Hepatocyte (in vitro differentiated cells): ENCODE results near the gene HTR3A. TPM values are rescaled to one million over a fixed set of nuclear protein-coding genes. Genes with fewer than 3 reads are reported as not detected.

Source experiments
- DNase-seq: peaks from one replicate; pipeline ENCODE4 v3.0.0-alpha.2; 2016; ENCODE audit warnings: low spot score
- H2AFZ ChIP-seq: fragments of 200-600 bp; sonication (generic); 2 replicates; pipeline ENCODE4 v1.6.0; 2016; ENCODE audit warnings: antibody characterized with exemption, mild to moderate bottlenecking
- H3K27ac ChIP-seq: fragments of 200-600 bp; sonication (generic); 2 replicates; pipeline ENCODE4 v1.5.1; 2016; ENCODE audit warnings: mild to moderate bottlenecking
- H3K27me3 ChIP-seq: fragments of 200-600 bp; sonication (generic); 2 replicates; pipeline ENCODE4 v1.6.1; 2016
- H3K36me3 ChIP-seq: fragments of 200-600 bp; sonication (generic); replicated peaks from 2 replicates; pipeline ENCODE4 v1.5.1; 2016; ENCODE audit warnings: low read depth; ENCODE audit not compliant: insufficient read depth
- H3K4me1 ChIP-seq: fragments of 200-600 bp; sonication (generic); 2 replicates; pipeline ENCODE4 v1.5.1; 2016; ENCODE audit warnings: mild to moderate bottlenecking, moderate library complexity; ENCODE audit not compliant: insufficient read depth
- H3K4me2 ChIP-seq: fragments of 200-600 bp; sonication (generic); 2 replicates; pipeline ENCODE4 v1.6.0; 2016
- H3K4me3 ChIP-seq: fragments of 200-600 bp; sonication (generic); 2 replicates; pipeline ENCODE4 v1.5.1; 2016; ENCODE audit warnings: mild to moderate bottlenecking
- H3K79me2 ChIP-seq: fragments of 200-600 bp; sonication (generic); 2 replicates; pipeline ENCODE4 v1.6.0; 2017; ENCODE audit warnings: mild to moderate bottlenecking
- H3K9me2 ChIP-seq: fragments of 200-600 bp; sonication (generic); replicated peaks from 2 replicates; pipeline ENCODE4 v1.6.0; 2017; ENCODE audit warnings: mild to moderate bottlenecking; ENCODE audit not compliant: insufficient read depth
- H3K9me3 ChIP-seq: fragments of 200-600 bp; sonication (generic); 2 replicates; pipeline ENCODE4 v1.5.1; 2016; ENCODE audit warnings: low read depth, mild to moderate bottlenecking
- H4K20me1 ChIP-seq: fragments of 200-600 bp; sonication (generic); 2 replicates; pipeline ENCODE4 v1.6.0; 2016; ENCODE audit warnings: mild to moderate bottlenecking; ENCODE audit not compliant: insufficient read depth, poor library complexity, severe bottlenecking
- CTCF ChIP-seq: fragments of 200-600 bp; sonication (generic); IDR thresholded peaks from 2 replicates; pipeline ENCODE4 v1.5.1; 2016; ENCODE audit warnings: antibody characterized with exemption, mild to moderate bottlenecking; ENCODE audit not compliant: poor library complexity
- EZH2 ChIP-seq: fragments of 200-600 bp; sonication (generic); IDR thresholded peaks from 2 replicates; pipeline ENCODE4 v1.6.1; 2016; ENCODE audit warnings: antibody characterized with exemption, mild to moderate bottlenecking, borderline replicate concordance
- EZH2phosphoT487 ChIP-seq: fragments of 200-600 bp; sonication (generic); IDR thresholded peaks from one replicate; pipeline ENCODE4 v1.6.1; 2018; ENCODE audit warnings: antibody characterized with exemption, mild to moderate bottlenecking, low read depth, moderate library complexity; ENCODE audit not compliant: unreplicated experiment, severe bottlenecking
- WGBS: methylation state at CpG from one replicate; pipeline ENCODE4 v1.1.6; 2016; ENCODE audit warnings: low lambda C conversion rate; ENCODE audit errors: missing lambda C conversion rate; 5-methylcytosine and 5-hydroxymethylcytosine counted together
- polyA plus RNA-seq: library from polyadenylated mRNA; unstranded; fragments of >200 nt; fragmentation: Nextera tagmentation; extraction: Ambion mirVana; gene quantifications from 2 replicates; pipeline ENCODE4 v1.2.1, GENCODE V29; 2016
- total RNA-seq: library from RNA; depleted of rRNA; stranded (reverse); fragments of >200 nt; gene quantifications from 2 replicates; pipeline ENCODE4 v1.2.3, GENCODE V29; 2014

Gene HTR3A
- total and polyA plus RNA-seq, 2 experiments from 2014 or later: not detected

DNA sequence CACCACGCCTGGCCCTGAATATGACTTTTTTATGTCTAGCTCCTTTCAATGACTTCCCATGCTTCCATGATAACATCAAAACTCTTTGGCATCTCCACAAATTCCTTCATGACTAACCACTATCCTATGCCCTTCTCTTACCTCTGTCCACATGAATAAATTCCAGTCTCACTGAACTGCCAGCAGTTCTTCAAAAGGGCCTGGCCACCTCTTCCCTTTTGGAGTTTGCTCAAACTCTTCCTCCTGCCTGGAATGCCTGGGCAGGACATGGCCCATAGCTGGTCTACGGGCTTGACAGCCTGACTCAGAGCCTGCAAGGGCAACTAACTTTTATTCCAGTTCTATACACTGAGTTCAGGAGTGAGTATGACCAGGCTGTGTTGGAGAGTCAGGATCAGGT lies 42.8 kb downstream of the HTR3A start:
- Histone ChIP-seq H3K79me2 (no peaks in the 10 kb centered on the region), H3K9me3 (no peaks in the 10 kb centered on the region), H4K20me1 (no peaks in the 10 kb centered on the region), H3K27me3 (no peaks in the 10 kb centered on the region), H2AFZ (no peak overlapping the region), H3K4me3 (no peak overlapping the region), H3K9me2 (no peaks in the 10 kb centered on the region), H3K4me1 (no peaks in the 10 kb centered on the region), H3K36me3 (no peaks in the 10 kb centered on the region), H3K27ac (no peak overlapping the region), H3K4me2 (no peak overlapping the region)
- no peak for DNase-seq
- WGBS: 68% methylated on average over 2 of the region's 2 CpGs
- TF ChIP-seq EZH2phosphoT487 (no peak), EZH2 (no peak), CTCF (no peak)

- Histone ChIP-seq H2AFZ (no peak overlapping the region), H3K27me3 (no peaks in the 10 kb centered on the region), H3K4me1 (no peaks in the 10 kb centered on the region), H3K36me3 (no peaks in the 10 kb centered on the region), H3K79me2 (no peaks in the 10 kb centered on the region), H3K4me2 (no peak overlapping the region), H4K20me1 (no peaks in the 10 kb centered on the region), H3K9me2 (no peaks in the 10 kb centered on the region), H3K27ac (no peak overlapping the region), H3K4me3 (no peak overlapping the region), H3K9me3 (no peaks in the 10 kb centered on the region)
- TF ChIP-seq CTCF (no peak), EZH2 (no peak), EZH2phosphoT487 (no peak)
- WGBS: 94% methylated on average over 3 of the region's 3 CpGs
- no peak for DNase-seq
Observed at GRCh38 chr11:114019046-114019445, 44.1 kb downstream of the HTR3A start.

GRCh38 chr11:114019574-114019973 lies 44.7 kb downstream of the HTR3A start:
- no peak for DNase-seq
- H3K4me2 ChIP-seq: no peak overlapping the region
- H2AFZ ChIP-seq: no peak overlapping the region
- no peaks in the 10 kb centered on the region for H4K20me1 ChIP-seq
- 95% methylated on average over 5 of the region's 5 CpGs for WGBS
- H3K36me3 ChIP-seq: no peaks in the 10 kb centered on the region
- H3K79me2 ChIP-seq: no peaks in the 10 kb centered on the region
- no peaks in the 10 kb centered on the region for H3K9me2 ChIP-seq
- H3K27me3 ChIP-seq: no peaks in the 10 kb centered on the region
- no peaks in the 10 kb centered on the region for H3K4me1 ChIP-seq
- no peaks in the 10 kb centered on the region for H3K9me3 ChIP-seq
- H3K4me3 ChIP-seq: no peak overlapping the region
- TF ChIP-seq CTCF (no peak), EZH2 (no peak), EZH2phosphoT487 (no peak)
- H3K27ac ChIP-seq: no peak overlapping the region

GRCh38 chr11:114025329-114025907 lies 50.5 kb downstream of the HTR3A start:
- Histone ChIP-seq H4K20me1 (no peaks in the 10 kb centered on the region), H3K79me2 (no peaks in the 10 kb centered on the region), H3K9me3 (no peaks in the 10 kb centered on the region), H3K4me2 (no peak overlapping the region), H3K9me2 (no peaks in the 10 kb centered on the region), H3K4me1 (no peaks in the 10 kb centered on the region), H2AFZ (no peak overlapping the region), H3K36me3 (no peaks in the 10 kb centered on the region), H3K4me3 (no peak overlapping the region), H3K27ac (no peak overlapping the region), H3K27me3 (peaks cover 16% of the 10 kb centered on the region)
- DNase-seq: no peak
- WGBS: 67% methylated on average over 3 of the region's 3 CpGs
- no peak for TF ChIP-seq EZH2
- no peak for TF ChIP-seq EZH2phosphoT487
- no peak for TF ChIP-seq CTCF
